ENCODE measurements around the gene ALPK3.
"Not testable (repeated sequence)": the region's sequence is repeated elsewhere in the genome, so short reads cannot be mapped to it uniquely, and the experiment has no call there.

ALPK3 gene

GRCh38 chr15:84823282-84823878, 6.2 kb downstream of the ALPK3 start:
- DNase-seq = no peak

GRCh38 chr15:84824260-84825007, 7.3 kb downstream of the ALPK3 start:
- no peak for DNase-seq

DNA sequence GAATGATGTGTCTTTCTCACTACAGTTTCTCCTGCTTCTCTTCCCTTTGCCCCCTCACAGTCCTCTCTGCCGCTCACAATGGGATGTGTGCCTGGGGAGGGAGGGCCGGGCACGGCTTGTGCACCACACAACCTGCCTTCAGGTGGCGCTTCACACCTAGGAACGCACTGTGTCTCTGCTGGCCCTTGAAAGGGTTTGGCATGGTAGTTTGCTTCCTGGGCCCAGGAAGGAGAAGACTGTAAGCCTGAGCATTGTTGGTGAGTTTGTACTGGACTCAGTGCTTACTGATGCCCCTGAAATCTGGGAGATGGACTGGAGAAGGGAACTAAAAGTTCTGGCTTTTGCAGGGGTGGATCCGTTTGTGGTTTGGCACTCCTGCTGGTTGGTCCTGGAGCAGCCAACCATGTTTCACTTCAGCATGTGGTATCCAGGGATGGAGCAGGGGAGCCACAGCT, 9.2 kb downstream of the ALPK3 start:
- DNase-seq = peak; percentile 21

- DNase-seq = no peak
Observed at GRCh38 chr15:84827246-84827645, 10.1 kb downstream of the ALPK3 start.

DNA sequence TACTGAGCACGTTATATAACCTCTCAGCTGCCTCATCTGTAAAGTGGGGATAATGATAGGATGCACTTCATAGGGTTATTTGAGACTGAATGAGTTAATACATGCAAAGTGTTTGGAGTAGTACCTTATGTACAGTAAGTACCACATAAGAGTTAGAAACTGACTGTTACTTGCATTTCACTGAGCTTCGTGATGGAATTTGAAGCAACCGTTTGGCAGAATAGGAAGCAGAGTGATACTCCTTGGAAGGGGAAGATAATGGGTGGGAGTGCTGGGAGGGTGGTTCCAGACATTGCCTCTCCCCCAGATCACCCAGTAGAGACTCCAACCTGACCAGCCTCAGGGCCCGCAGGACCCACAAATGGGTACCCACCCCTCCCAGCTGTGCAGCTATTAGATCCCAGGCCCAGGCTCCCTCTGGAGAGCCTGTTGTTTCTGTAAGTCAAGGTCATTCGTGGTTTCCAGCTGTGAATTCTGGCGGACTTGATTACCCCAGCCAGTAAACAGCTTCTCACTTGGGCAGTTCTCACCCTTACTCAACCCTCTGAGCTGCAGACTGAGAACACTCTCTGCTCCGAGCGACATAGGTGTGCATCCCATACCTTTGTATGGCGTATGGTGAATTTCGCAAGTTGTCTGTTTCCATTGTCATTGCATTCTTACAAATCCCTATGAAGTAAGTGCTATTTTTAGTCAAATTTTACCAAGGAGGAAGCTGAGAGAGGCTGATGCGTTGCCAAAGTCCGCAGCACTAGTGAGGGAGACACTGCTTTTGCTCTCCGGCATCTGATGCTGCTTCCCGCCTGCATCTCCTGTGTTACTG, 11.1 kb downstream of the ALPK3 start:
- DNase-seq = no peak

- DNase-seq = no peak
Observed at GRCh38 chr15:84829428-84829827, 12.3 kb downstream of the ALPK3 start.

DNA sequence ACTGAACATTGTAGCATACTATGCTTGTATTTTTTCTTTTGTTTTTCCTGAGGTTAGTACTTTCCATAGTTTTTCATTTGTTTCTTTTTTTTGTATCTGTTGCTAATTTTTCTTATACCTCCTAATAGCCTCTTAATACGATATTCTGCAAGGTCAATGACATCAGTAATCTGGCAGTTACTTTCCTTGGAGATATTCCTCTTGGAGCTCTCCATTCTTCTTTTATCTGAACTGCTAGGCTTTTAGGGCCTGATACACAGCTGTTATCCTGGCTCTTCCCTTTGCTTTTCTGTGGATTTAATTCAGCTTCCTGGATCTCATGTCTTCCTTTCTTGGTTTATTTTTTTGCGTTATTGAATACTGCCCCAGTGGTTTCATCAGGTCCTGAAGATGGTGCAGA, 12.9 kb downstream of the ALPK3 start:
- no peak for DNase-seq

DNA sequence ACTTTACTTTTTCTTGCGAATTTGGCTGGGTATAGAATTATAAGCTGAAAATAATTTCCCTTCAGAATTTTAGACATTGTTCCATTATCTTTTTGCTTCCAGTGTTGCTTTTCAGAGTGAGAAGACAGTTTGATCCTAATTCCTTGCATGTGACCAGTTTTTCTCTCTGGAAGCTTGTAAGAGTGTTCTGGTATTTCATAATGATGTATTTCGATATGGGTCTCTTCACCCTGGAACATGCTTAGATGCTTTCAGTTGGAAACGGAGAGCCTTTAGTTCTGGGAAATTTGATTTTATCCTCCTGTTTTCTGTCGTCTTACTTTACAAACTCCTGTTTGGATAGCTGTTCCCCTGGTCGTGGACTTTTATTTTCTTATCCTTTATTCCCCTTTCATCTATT, 13.9 kb downstream of the ALPK3 start:
- no peak for DNase-seq

- DNase-seq = no peak
Observed at GRCh38 chr15:84831613-84832012, 14.5 kb downstream of the ALPK3 start.

DNA sequence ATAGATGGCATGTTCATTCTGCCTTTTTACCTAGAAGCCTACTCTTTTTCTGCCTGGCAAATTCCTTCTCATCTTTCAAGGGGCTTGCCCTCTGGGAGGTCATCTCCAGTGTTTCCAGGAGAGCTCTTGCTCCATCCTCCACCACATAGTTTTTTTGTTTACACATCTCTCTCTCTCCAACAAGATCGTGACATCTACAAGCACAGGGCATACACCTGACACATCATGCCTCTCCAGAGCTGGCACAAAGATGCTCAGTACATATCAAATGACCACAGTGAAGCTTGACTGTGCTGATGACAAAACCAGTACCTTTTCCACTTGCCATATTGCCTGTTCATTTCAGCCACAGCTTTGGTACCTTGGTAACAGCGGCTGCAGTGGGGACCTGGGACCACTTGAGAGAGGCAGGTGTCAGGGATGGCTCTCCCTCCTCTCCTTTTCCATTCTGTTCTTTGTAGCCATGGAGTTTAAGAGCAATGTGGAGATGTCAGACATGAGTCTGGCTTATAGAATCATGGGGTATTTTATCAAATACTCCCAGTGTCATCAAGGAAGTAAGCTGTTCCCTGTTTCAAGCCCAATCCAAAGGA, 15.4 kb downstream of the ALPK3 start:
- DNase-seq = no peak

DNA sequence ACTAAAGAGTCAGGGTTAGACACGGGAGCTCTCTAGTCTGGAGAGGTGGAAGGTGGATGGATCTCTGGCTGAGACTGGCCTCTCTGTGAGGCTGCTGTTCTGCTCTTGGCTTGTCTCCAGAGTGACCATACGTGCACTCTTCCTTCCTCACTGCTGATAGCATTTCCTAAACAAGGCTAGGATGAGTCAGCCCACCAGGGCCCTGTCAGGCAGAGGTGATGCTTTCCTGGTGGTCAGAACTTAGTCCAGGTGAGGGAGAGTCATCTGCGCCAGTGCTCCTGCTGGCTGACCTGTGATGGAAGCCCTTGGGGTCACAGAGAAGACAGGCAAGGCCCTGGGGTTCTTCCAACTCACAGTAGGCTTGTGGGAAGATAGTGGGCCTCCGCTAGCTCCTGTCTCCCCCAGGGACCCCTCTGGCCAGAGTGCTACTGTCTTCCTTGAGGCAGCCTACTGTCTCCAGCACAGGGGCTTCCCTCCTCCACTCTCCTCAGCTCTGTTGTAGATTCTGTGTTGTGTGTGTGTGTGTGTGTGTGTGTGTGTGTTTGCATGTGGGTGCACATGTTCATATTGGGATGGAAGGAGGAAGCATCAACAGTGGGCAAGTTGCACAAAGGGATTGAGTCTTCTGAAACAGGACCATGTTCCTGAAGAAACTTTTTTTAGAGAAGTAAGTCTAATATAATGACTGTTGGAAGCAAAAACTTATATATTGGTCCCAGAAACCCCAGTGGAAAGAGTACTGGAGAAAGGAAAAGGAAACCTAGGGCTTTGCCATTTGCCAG, 16.5 kb downstream of the ALPK3 start:
- peak; percentile 60 for DNase-seq

GRCh38 chr15:84834229-84834955, 17.2 kb downstream of the ALPK3 start:
- no peak for DNase-seq

DNA sequence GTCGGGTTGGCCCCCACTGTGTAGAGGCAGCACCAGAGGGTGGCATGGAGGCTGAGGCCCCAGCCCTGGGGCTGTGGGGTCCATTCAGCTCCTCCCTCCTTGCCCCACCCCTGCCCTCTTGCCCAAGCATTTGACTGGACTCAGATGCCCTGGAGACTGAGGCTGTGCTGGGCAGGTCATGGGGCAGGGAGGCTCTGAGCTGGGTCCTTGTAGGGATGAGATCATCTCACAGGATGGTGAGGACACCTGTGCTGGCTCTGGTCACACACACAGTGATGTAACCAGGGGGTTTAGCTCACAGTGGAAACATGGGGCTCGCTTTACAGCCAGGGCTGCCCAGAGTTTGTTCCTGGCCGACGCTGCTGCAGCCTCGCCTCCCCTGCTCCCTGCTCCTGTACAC, 17.8 kb downstream of the ALPK3 start:
- no peak for DNase-seq

GRCh38 chr15:84835661-84836337, 18.6 kb downstream of the ALPK3 start:
- no peak for DNase-seq

DNA sequence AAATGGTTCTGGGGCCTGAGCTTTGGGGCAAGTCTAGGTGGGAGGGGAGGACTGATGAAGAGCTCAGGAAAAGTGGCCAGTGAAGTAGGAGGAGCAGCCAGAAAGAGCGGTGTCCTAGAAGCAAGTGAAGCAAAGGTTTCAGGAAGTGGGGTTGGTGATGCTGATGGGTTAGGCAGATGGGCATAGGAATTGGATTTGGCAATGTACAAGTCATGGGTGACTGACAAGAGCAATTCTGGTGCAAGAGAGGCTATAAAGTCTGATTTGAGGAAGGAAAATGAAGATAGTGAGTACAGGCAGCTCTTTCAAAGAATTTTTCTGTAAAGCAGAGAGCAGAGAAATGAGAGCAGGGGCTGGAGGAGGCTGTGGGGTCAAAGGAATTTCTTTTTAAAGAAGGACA, 19.7 kb downstream of the ALPK3 start:
- no peak for DNase-seq

- DNase-seq = no peak
Observed at GRCh38 chr15:84839714-84840113, 22.6 kb downstream of the ALPK3 start.

- no peak for DNase-seq
Observed at GRCh38 chr15:84840255-84840654, 23.1 kb downstream of the ALPK3 start.

DNA sequence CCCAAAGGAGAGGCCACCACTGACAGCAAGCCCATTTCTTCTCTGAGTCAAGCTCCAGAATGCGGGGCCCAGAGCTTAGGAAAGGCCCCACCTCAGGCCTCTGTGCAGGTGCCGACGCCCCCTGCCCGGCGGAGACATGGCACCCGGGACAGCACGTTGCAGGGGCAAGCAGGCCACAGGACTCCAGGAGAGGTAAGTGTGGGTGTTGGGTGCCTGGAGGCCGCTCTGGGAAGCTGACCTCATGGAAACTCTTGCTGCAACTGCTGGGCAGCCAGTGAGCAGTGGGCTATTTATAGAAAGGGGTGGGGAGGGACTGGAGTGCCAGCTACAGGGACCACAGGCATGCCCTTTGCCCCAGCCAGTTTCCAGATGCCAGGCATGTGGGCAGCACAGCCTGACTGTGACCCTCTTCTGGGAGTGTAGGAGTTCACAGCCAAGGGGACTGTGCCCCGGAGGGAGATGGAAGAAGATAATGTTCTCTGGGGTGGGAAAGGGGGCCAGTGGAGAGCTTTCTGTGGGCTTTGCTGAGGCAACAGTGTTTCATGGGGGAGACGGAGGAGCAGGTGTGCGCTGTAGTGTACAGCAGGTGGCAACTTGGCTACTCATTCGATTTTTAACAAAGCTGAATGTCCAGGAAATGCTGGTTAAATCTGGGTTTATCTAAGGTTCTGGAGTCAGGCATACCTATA, 23.7 kb downstream of the ALPK3 start:
- DNase-seq = peak; percentile 52

- no peak for DNase-seq
Observed at GRCh38 chr15:84842781-84843180, 25.6 kb downstream of the ALPK3 start.

DNA sequence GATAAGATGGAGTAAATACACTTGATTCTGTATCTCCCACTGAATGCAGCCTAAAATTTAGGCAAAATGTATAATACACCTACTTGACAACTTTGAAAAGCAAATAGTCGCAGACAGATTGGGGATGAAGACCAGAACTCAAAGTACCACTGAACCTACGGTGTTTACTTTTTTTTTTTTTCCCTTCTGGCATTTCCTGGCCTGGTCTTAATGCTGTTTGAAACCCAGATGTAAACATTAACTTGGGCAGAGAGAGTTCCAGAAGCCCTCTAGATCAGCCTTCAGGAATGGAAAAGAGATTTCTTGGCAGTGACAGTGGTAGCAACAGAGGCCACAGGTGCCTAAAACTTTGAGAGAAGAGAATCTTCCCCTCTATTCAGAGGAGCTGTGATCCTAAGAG, 27.8 kb downstream of the ALPK3 start:
- no peak for DNase-seq

DNA sequence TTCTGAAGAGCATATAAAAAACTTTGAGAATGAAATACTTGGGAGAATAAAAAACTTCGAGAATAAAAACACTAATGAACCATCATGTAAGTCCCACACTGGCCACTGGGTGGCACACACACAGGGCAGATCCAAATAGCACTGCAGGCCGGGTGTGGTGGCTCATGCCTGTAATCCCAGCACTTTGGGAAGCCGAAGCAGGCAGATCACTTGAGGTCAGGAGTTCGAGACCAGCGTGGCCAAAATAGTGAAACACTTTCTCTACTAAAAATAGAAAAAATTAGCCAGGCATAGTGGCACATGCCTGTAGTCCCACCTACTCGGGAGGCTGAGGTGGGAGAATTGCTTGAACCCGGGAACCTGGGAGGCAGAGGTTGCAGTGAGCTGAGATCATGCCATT, 28.5 kb downstream of the ALPK3 start:
- not testable (repeated sequence) for DNase-seq

Measured in NCI-H226 (cell line).